Activated CD4-positive, alpha-beta T cell treated with anti-CD3 and anti-CD28 coated beads, Interleukin-2, amount 50 U/mL, for 48 hours (primary cell): ENCODE measurements around the gene HSPA12B.

Experiments
- DNase-seq, 2 experiments: peaks; one replicate each; pipeline ENCODE4 v3.0.0-alpha.2; 2020

HSPA12B gene, protein sequence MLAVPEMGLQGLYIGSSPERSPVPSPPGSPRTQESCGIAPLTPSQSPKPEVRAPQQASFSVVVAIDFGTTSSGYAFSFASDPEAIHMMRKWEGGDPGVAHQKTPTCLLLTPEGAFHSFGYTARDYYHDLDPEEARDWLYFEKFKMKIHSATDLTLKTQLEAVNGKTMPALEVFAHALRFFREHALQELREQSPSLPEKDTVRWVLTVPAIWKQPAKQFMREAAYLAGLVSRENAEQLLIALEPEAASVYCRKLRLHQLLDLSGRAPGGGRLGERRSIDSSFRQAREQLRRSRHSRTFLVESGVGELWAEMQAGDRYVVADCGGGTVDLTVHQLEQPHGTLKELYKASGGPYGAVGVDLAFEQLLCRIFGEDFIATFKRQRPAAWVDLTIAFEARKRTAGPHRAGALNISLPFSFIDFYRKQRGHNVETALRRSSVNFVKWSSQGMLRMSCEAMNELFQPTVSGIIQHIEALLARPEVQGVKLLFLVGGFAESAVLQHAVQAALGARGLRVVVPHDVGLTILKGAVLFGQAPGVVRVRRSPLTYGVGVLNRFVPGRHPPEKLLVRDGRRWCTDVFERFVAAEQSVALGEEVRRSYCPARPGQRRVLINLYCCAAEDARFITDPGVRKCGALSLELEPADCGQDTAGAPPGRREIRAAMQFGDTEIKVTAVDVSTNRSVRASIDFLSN

DNA sequence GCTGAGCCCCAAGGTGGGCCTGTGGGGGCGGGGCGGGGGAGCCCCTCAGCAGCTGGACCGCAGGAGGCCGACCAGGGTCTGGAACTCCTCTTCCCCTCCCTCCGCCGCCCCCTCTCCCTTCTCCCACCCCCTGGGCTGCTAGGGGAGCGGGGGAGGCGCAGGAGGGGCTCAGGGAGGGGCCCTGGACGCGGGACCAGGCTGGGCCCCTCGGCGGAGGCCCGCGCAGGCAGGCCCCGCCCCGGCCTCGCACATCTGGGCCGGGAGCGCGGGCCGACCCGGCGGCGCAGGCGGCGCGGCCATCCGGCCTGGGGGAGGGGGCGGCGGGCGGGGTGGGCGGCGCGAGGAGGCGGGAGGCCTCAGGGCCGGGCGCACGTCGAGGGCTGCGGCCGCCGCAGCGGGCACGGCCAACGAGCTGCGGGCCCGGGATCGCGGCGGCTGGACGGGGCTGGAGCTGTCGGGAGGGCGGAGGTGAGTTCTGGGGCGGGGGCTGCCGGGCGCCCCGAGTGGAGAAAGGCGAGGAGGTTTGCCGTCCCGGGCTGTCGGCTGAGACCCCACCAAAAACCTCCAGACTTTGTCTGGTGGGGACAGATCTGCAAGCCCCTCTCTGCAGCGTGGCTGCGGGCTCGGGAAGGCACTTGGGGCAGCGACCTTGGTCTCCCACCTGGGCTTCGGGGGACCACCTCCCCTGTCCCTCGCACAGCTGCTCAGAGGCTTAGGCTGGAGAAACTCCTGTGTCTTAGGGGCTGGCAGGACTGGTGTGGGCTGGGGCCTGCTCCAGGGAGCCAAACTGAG is at the start of gene HSPA12B:
Gene HSPA12B (plus strand): TSS at position 359 of the 792 bp plus-strand sequence. CDS start 5,990 bp downstream, outside the sequence.
- no peak for DNase-seq

DNA sequence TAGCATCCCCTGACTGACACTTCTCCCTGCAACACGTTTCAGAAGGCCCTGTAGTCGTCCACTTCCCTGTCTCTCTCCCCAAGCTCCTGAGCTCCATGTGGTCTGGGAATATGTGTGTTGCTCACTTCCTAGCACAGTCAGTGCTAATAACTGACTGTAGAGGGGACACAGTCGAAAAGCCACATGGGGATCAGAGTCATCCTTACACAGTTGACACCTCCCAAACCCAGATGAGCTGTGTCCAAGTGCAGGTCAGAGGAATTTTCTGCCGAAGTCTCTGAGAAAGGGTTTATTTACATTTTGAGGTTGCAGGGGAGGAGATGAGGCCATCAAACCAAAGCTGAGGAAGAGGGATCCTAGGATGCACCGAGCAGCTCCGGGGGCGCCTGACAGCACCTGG is 47.1 kb upstream of the HSPA12B start:
- no peak for DNase-seq

DNA sequence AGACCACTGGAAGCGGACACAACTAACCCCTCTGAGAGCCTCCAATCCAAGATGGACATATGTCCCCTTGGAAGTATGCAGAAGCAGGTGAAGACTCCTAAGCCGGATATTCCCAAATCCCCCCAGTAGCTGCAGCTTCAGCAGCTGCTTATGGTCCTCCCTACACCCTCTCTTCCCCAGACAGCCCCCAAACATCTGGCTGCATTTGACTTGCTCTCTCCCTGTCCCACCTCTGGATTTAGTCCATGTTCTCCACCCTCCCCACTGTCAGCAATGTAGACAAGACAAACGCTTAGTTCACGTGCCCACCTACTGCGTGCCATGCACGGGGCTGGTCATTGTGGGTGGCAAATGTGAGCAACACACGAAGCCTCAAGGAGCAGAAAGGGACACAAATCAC is 46.1 kb upstream of the HSPA12B start:
- DNase-seq = no peak

DNA sequence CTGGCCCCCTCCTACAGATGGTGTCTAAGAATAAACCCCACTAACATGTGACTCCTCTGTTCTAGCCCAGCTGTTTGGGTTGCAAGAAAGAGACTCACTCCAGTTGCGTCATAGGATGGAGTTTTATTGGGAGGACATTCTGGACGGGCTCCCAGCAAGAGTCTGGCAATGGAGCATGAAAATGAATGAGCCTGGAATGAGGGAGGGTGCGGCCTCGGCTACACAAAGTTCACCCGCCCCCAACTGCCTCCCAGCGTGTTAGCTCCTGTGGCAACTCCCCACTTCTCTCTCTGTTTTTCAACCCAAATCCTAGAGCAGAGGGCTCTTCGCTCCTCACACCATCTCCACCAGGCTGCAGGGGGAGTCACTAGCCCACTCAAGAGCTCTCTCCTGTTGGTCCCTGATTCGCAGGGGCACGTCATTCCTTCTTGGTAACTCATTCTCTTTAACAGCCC is 45.6 kb upstream of the HSPA12B start:
- DNase-seq = no peak

DNA sequence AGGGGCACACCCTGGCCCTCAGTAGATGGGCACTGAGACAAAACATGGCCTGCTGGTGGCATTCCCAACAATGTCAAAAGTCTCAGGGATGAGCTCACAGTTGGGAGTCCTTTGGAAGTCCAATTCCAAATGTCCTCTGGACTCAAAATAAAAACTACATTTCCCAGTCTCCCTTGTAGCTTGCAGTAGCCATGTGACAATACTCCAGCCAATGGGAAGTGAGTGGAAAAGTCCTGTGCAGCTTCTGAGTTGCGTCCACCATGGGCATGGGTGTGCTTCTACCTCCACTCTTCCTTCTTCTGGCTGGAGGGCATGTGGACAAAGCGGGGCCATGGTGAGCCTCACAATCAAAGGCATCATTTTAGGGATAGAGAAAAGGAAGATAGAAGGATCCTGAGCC is 44.8 kb upstream of the HSPA12B start:
- DNase-seq = no peak

DNA sequence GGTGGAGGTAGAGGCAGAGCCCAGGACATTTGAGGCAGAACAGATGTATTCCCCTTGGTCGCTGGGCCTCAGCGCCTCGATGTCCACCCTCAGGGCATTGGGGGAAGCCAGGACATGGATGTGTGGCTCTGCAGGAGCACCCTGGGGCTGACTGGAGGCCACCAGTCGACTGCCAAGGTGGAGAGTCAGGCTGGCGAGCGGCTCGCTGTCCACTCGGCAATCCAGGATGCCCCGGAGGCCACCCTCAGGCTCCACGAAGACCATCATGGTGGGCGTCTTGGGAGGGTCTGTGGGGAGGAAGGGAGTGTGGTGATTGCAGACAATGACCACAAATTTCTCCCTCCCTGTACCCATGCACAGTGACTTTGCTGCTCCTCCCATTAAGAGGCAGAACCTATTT is 42.5 kb upstream of the HSPA12B start:
- no peak for DNase-seq

DNA sequence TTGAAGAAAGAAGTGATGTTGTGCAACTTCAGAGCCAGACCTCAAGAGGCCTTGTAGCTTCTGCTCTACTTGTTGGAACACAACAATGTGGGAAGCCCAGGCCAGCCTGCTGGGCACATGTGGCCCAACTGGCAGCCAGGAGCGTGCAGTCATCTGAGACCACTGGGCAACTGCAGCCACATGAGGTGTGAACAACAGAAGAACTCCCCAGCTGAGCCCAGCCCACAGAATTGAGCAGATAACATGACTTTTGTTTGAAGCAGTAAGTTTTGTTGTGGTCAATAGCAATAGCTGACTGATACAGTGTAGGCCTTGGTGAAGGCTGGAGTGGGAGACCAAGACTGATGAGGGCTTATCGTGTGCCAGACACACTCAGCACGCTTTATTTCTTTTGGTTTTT is 42.1 kb upstream of the HSPA12B start:
- no peak for DNase-seq

DNA sequence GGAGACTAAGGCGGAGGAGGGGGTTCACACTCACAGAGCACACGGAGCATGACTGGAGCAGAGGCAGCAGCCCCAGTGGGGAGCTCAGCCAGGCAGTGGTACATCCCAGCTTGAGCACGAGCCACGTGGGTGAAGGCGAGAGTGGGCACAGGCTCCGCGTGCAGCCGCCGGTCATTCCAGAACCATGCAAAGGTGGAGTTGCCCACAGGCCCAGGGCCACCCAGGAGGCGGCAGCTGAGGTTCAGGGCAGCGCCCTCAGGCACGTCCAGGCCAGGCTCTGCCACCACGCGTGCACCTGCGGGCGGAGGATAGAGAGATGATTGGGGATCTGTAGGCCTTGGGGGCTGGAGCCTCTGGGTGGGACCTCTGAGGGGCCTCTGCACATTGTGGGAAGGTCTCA is 41.2 kb upstream of the HSPA12B start:
- no peak for DNase-seq

DNA sequence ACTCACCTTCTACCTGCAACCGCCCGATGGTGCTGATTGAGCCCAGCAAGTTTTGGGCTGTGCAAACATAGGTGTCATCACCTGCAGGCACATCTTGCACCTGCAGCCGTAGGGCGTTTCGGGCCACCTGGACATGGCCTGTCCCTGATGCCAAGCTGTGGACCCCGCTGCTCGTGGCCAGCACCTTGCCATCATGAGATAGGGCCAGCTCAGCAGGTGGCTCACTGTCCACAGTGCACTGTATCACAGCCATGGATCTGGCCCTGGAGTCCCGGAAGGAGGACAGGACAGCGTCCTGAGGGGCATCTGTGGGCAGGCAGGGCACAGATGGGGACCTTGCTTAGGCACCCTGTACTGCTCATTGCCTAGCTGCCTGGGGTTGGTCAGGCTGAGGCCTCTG is 40.6 kb upstream of the HSPA12B start:
- DNase-seq = no peak

DNA sequence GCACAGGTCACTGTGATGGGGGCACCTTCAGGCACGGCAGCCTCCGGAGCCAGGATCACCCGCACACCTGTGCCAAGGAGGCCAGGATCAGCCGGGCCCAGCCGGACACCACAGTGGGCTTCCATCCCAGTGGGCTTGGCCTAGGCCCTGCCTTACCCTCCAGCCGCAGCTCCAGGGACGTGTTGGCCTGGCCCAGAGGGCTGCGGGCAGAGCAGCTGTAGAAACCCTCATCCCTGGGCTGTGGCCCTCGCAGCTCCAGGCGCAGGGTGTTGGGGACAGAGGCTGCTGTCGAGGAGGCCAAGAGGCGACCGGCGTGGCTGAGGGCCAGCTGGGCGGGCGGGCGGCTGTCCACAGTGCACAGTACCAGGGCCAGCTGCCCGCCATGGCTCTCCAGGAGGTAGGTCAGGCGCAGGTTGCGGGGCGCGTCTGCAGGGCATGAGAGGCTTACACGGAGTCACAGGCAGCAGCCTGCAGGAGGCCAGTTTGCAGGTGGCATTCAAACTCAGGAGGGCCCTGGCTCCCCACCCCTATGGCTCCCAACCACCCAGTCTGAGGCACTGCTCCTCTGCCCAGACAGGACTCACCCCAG is 39.7 kb upstream of the HSPA12B start:
- DNase-seq = no peak

DNA sequence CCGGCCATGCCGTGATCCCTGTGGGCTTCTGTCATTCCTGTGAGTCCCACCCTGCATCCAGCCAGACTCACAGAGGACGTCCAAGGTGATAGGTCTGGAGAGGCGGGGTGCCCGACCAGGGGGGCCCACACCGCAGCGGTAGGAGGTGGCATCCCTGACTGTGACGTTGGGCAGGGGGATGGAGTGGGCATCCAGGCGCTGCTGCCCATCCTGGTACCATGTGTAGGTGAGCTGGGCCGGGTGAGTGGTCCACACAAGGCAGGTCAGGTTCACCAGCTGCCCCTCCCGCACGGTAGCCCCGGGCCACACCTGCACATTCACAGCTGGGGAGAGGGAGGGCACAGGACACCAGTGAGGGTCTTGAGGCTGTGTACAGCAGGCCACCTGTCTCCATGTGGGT is 39.1 kb upstream of the HSPA12B start:
- DNase-seq = no peak

DNA sequence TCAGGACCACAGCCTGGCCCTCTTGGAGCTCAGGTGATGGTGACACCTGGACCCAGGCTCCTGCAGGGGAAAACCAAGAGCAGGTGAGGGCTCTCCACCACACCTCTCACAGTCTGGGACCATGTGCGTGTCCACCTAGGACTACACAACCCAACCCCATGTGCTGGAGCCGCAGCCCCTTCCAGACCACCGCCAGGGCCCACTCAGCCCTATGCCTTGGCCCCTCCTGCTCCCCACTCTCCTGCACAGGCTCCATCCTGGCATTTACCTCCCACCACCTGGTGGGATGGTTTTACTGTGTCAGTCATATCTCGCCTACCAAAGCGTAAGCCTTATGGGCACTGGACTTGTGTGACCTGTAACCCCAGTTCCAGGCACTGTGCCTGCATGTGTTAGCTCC is 37.6 kb upstream of the HSPA12B start:
- DNase-seq = no peak

DNA sequence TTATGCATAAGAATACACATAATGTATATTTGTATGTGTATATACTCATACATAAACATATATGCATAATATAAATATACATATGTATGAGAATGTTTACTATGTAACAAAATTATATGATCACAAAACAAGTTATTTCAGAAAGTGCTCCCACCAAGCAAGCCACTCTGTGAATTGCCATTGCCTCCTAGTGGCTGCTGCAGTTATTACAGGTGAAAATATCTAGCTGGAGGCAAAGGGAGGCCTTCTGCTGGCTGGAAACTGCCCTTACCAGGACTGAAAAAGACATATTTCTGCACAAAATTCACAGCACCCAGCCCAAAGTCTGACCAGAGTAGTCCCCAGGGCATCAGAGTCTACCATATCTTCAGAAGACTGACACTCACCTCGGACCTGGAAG is 36.3 kb upstream of the HSPA12B start:
- DNase-seq = no peak

DNA sequence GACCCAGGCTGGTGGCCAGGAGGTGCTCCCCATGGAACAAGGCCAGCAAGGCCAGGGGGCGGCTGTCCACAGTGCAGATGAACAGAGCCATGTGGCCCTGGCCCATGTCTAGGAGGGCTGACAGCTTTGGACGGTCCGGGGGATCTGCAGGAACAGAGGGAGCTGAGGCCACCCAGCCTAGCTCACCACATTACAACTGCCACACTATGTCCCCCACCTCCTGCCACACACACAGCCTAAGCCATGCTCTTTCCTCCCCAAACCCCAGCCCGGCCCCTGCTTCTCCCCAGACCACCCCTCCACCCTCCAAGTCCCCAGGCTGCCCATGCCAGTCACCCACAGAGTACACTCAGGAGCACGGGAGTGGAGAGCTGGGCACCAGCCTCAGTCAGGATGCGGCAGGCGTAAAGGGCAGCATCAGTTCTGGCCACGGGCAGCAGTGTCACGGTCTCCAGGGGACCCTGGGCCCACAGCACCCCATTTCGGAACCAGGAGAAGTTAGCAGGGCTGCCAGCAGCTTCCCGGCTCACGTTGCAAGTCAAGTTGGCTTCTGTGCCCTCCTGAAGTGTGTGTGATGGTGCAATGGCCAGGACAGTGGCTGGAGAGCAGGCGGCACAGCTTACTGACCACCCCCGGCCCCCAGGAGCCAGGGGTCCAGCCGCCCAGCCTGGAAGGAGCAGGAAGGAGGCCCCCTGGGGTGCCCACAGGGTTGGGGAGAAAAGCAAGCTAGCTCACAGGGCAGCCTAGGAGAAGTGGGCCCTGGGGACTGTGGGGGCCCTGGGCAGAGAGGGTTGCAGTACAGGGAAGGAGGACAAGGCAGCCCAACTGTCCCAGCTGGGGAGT is 35.5 kb upstream of the HSPA12B start:
- no peak for DNase-seq

DNA sequence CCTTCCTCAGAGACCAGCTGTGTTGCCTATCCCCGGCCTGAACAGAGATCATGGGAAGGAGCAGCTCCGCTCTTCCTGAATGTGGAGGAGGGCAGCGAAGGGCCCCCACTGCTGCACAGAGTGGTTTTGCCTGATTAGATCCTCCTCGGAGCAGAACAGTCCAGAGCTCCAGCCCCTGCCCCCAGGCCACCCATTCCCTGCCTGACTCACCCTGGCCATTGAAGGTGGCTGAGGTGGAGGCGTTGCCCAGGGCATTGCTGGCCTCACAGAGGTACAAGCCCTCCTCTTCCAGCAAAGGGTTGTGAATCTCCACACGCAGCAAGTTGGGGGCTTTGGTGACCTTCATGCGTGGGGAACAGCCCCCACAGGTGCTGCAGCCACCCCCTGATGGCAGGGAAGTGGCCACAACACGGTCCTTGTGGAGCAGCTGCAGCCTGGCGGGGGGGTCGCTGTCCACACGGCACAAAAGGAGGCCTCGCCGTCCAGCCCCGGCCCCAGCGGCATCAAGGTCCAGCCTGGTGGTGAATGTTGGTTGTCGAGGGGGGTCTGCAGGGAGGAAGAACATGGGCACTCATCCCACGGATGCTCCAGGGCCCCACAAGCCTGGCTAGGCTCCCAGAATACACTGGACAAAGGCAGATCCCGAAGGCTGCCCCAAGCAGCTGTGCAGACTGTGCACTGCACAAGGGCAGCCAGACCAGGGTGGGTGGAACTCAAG is 34.7 kb upstream of the HSPA12B start:
- no peak for DNase-seq

DNA sequence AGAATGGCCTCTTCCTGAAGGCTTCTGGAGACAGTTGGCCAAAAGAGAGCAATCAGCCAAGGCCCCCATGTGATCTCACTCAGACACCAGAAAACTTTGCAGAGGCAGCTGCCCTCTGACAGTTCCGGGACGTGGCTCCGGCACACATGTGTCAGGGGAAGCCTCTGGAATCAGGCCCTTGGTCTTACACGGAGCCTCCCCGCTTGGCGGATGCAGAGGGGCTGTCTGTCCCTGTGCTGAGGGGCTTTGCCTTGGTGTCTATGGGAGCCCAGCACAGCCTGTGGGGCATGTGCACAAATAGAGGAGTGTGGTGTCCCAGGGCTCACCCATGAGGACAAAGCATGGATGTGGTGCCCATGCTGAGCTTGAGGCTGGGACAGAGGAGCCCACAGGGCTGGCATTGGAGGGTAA is 33.9 kb upstream of the HSPA12B start:
- no peak for DNase-seq

DNA sequence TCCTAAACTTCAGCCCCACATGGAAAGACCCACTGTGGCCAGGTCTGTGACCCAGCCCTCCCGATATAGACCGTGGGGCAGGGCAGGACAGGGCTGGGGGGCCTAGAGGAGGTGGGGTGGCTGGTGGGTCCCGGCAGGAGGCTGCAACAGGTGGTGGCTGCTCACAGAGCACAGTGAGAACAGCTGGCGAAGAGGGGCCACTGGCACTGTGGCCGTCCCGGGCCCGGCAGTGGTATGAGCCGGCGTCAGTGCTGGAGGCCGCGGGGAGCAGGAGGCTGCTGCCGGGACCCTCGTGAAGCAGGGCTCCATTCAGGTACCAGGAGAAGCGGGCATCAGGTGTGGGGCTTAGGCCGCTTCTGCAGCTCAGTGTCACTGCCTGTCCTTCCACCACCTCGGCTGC is 33.4 kb upstream of the HSPA12B start:
- no peak for DNase-seq

DNA sequence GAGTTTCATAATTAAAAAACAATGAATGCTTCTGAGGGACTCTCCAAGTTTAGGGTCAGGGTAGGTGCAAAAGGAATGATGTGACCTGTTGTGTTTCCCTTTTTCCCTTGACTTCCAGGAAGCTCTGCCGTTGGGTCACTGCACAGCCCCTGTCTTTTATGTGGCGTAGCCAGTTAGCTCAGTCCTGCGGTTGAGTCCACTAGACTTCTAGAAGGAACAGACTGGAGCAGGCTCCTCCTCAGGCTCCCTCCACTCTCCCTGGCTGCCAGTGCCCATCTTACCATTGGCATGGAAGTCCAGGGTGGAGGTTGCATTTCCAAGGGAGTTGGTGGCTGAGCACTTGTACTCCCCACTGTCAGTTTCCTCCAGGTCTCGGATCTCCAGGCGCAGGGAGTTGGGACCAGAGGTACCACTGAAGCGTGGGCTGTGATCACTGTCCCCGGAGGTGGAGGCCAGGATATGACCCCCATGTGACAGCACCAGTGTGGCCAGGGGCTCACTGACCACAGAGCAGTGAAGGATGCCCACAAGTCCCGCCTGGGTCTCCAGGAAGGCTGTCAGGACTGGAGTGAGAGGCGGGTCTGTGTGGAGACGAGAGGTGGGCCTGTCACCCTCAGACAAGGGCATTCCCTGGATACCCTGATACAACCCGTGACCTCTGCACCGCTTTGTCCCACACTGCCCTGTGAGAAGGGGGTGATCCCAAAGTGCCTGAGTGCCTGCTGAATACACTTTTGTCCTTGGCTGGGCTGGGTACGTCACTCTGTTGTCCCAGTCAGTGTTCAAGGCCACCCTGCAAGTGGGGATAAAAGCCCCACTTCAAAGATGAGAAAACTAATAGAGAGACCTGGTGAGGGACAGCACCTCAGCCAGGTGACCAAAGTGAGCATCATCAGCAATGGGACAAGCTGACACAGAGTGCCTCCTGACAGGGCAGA is 31.2 kb upstream of the HSPA12B start:
- no peak for DNase-seq

DNA sequence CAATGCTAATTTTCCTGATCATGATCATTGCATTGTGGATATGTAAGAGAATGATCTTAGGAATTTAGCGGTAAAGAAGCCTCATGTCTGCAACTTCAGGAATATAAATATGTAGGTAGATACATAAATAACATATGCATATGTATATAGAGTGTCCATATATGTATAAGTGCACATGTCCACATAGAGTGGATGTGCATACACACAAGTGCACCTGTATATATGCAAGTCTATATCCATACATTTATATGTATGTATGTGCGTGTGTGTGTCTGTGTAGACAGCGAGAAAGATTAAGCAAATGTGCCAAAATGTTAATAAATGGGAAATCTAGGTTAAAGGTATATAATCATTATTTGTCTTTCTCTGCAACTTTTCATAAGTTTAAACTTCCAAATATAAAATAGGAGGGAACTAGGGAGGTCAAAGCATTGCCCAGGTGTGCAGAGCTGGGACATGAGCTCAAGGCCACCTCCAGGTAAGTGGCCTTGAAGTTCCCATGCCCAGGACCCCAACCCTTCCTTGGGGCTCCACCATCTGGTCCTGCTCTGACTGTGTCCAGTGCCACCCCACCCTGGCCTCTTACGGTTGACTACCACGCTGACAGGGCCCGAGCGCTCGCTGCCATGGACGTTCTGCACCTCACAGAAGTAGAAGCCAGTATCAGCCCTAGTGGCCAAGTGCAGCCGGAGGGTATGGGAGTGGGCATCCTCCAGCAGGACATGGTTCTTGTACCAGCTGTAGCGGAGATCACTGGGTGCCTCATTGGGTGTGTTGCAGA is 29.7 kb upstream of the HSPA12B start:
- DNase-seq = no peak

DNA sequence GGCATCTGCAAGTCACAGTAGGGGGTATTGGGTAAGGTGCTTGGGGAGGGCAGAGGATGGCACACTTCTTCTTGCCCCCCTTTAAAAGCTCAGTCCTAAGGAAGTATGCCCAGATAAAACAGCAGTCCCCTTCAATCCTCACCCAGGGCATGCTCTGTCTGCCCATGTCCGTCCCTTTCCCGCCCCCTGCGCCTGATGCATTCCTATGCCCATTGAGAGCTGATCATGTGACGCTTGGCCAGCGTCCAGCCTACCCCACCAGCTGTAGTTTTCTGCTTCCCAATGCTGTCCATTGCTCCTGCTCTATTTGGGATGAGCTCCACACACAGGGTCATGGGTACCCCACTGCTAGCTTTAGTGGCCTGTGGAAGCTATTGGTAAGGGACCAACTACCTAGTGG is 28.4 kb upstream of the HSPA12B start:
- no peak for DNase-seq
